Measurements from ENCODE around the gene GRID1. TPM values are rescaled to one million over a fixed set of nuclear protein-coding genes. Genes with fewer than 3 reads are reported as not detected.
"Not testable (repeated sequence)": the region's sequence is repeated elsewhere in the genome, so short reads cannot be mapped to it uniquely, and the experiment has no call there.

GRID1 gene
- total RNA-seq, 2 donors from 2014 or later, result 0.27 to 0.85 TPM

- Histone ChIP-seq H3K4me3 (no peak overlapping the region), H3K4me1 (ENCODE audit: control insufficient read depth in 1 of 2, low read depth in 2 of 2) (no peaks in the 10 kb centered on the region), H3K27me3 (replicated peaks; ENCODE audit: insufficient read depth) (no peaks in the 10 kb centered on the region), H3K27ac (no peak overlapping the region), H3K9me3 (no peaks in the 10 kb centered on the region), H3K36me3 (no peaks in the 10 kb centered on the region)
- TF ChIP-seq, protein P1, sequence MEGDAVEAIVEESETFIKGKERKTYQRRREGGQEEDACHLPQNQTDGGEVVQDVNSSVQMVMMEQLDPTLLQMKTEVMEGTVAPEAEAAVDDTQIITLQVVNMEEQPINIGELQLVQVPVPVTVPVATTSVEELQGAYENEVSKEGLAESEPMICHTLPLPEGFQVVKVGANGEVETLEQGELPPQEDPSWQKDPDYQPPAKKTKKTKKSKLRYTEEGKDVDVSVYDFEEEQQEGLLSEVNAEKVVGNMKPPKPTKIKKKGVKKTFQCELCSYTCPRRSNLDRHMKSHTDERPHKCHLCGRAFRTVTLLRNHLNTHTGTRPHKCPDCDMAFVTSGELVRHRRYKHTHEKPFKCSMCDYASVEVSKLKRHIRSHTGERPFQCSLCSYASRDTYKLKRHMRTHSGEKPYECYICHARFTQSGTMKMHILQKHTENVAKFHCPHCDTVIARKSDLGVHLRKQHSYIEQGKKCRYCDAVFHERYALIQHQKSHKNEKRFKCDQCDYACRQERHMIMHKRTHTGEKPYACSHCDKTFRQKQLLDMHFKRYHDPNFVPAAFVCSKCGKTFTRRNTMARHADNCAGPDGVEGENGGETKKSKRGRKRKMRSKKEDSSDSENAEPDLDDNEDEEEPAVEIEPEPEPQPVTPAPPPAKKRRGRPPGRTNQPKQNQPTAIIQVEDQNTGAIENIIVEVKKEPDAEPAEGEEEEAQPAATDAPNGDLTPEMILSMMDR (IDR thresholded peaks at IDR 0.05), result no peak
- DNase-seq (ENCODE audit: low spot score) (no peak), ATAC-seq (ENCODE audit: insufficient number of reproducible peaks, low FRiP score, low read depth) (no peak)
These were observed 407.4 kb downstream of the GRID1 start for GRCh38 chr10:85959239-85959638.

GRCh38 chr10:85950921-85951320 lies 415.7 kb downstream of the GRID1 start:
- ATAC-seq (ENCODE audit: insufficient number of reproducible peaks, low FRiP score, low read depth) (no peak), DNase-seq (ENCODE audit: low spot score) (no peak)
- TF ChIP-seq, protein P1 (IDR thresholded peaks at IDR 0.05), result no peak
- Histone ChIP-seq H3K4me3 (no peak overlapping the region), H3K9me3 (no peaks in the 10 kb centered on the region), H3K27me3 (replicated peaks; ENCODE audit: insufficient read depth) (no peaks in the 10 kb centered on the region), H3K4me1 (ENCODE audit: control insufficient read depth in 1 of 2, low read depth in 2 of 2) (no peaks in the 10 kb centered on the region), H3K36me3 (no peaks in the 10 kb centered on the region), H3K27ac (no peak overlapping the region)

- no peak overlapping the region for H3K27ac ChIP-seq
- H3K4me1 ChIP-seq (ENCODE audit: control insufficient read depth in 1 of 2, low read depth in 2 of 2), result no peaks in the 10 kb centered on the region
- no peaks in the 10 kb centered on the region for H3K36me3 ChIP-seq
- H3K4me3 ChIP-seq, result no peak overlapping the region
- DNase-seq (ENCODE audit: low spot score), result no peak
- TF ChIP-seq, protein P1 (IDR thresholded peaks at IDR 0.05), result no peak
- no peaks in the 10 kb centered on the region for H3K9me3 ChIP-seq
- ATAC-seq (ENCODE audit: insufficient number of reproducible peaks, low FRiP score, low read depth), result no peak
- H3K27me3 ChIP-seq (replicated peaks; ENCODE audit: insufficient read depth), result no peaks in the 10 kb centered on the region
These were observed 419.8 kb downstream of the GRID1 start for GRCh38 chr10:85946713-85947326.

DNA sequence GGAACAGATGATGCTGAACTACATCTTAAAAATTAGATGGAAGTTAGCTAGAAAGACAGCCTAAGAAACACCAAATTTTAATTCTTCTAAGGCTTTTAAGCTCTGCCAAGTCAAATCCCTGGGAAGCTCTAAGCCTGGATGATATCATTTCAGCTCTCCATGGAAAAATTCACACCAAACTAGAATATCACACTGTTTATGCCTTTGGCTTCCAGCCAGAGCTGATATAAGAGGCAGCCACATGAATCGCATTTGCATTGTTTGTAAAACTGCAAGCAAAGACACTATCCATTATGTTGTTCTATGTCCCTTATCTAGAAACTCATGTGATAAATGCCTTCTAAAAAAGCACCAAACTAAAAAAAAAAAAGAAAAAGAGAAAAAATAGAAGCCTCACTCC lies 430.4 kb downstream of the GRID1 start:
- no peak for ATAC-seq (ENCODE audit: insufficient number of reproducible peaks, low FRiP score, low read depth)

GRCh38 chr10:85934586-85934985 lies 432.0 kb downstream of the GRID1 start:
- Histone ChIP-seq H3K9me3 (no peaks in the 10 kb centered on the region), H3K4me1 (ENCODE audit: control insufficient read depth in 1 of 2, low read depth in 2 of 2) (no peaks in the 10 kb centered on the region), H3K4me3 (no peak overlapping the region), H3K36me3 (no peaks in the 10 kb centered on the region), H3K27ac (no peak overlapping the region), H3K27me3 (replicated peaks; ENCODE audit: insufficient read depth) (no peaks in the 10 kb centered on the region)
- no peak for DNase-seq (ENCODE audit: low spot score)
- ATAC-seq (ENCODE audit: insufficient number of reproducible peaks, low FRiP score, low read depth), result no peak
- TF ChIP-seq, protein P1 (IDR thresholded peaks at IDR 0.05), result no peak

More for the DNA sequence above, 430.4 kb downstream of the GRID1 start:
- no peaks in the 10 kb centered on the region for H3K4me1 ChIP-seq (ENCODE audit: control insufficient read depth in 1 of 2, low read depth in 2 of 2)
- H3K27me3 ChIP-seq (replicated peaks; ENCODE audit: insufficient read depth), result no peaks in the 10 kb centered on the region
- no peaks in the 10 kb centered on the region for H3K9me3 ChIP-seq
- TF ChIP-seq, protein P1 (IDR thresholded peaks at IDR 0.05), result no peak
- H3K4me3 ChIP-seq, result no peak overlapping the region
- no peak for DNase-seq (ENCODE audit: low spot score)
- H3K27ac ChIP-seq, result no peak overlapping the region
- no peaks in the 10 kb centered on the region for H3K36me3 ChIP-seq

DNA sequence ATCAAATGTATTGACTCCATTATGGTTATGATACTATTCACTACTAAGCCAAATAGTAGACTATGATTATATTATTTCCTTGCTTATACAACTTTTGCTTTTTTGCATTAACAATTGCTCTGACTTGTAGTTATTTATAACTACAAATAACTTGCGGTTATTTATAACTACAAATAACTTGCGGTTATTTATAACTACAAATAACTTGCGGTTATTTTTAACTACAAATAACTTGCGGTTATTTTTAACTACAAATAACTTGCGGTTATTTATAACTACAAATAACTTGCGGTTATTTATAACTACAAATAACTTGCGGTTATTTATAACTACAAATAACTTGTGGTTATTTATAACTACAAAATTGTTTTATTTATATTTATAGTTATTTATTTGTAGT lies 436.6 kb downstream of the GRID1 start:
- H3K4me1 ChIP-seq (ENCODE audit: control insufficient read depth in 1 of 2, low read depth in 2 of 2); H3K27ac ChIP-seq; H3K4me3 ChIP-seq; H3K27me3 ChIP-seq (replicated peaks; ENCODE audit: insufficient read depth); ATAC-seq (ENCODE audit: insufficient number of reproducible peaks, low FRiP score, low read depth); DNase-seq (ENCODE audit: low spot score); H3K36me3 ChIP-seq; H3K9me3 ChIP-seq: not testable (repeated sequence)
